ENCODE data around the gene ZFY. TPM values are rescaled to one million over a fixed set of nuclear protein-coding genes. Genes with fewer than 3 reads are reported as not detected.

The ZFY gene
- polyA plus RNA-seq, 12 donors: 0.04 to 19.2 (median 10.9) TPM; not detected in 3

Other genes with a start within 250 kb of the ZFY start
- 1 to 10 TPM in 1 of 12 donors, under 1 TPM in 2, not detected in 9; 0.22 to 2.0 (median 0.52) TPM for gene SRY, start 147.7 kb upstream of the ZFY start, polyA plus RNA-seq (ENCODE audit: insufficient read length in 12 of 12)
- gene RPS4Y1, start 93.8 kb upstream of the ZFY start, polyA plus RNA-seq (ENCODE audit: insufficient read length in 12 of 12): 100 to 1,000 TPM in 7 of 12 donors, 1 to 10 TPM in 4, not detected in 1; 1.3 to 702 (median 516) TPM